Measurements from ENCODE around the gene CHST3.

CHST3 gene

DNA sequence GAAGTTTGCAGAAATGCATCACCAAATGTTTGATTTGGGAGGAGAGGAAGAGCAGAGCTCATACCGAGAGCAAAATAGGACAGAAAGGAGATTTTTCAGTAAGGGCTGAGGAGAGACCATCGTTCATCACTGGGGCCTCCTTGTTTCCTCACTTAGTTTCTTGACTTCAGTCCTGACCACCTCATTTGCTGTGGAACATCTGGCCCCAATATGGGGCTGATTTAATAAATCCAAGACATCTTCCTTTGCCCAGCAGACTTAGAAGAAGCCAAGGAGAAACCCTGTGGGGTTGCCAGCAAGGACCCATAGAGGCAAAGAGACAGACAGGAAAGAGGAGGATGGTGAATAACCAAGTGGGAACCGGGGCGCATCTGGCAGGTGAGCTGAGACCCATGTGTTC lies 60.4 kb downstream of the CHST3 start:
- TF ChIP-seq, protein P1, sequence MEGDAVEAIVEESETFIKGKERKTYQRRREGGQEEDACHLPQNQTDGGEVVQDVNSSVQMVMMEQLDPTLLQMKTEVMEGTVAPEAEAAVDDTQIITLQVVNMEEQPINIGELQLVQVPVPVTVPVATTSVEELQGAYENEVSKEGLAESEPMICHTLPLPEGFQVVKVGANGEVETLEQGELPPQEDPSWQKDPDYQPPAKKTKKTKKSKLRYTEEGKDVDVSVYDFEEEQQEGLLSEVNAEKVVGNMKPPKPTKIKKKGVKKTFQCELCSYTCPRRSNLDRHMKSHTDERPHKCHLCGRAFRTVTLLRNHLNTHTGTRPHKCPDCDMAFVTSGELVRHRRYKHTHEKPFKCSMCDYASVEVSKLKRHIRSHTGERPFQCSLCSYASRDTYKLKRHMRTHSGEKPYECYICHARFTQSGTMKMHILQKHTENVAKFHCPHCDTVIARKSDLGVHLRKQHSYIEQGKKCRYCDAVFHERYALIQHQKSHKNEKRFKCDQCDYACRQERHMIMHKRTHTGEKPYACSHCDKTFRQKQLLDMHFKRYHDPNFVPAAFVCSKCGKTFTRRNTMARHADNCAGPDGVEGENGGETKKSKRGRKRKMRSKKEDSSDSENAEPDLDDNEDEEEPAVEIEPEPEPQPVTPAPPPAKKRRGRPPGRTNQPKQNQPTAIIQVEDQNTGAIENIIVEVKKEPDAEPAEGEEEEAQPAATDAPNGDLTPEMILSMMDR (IDR thresholded peaks at IDR 0.05; ENCODE audit: low read depth, low read length): no peak
- Histone ChIP-seq H3K27me3 (no peaks in the 10 kb centered on the region), H3K36me3 (no peaks in the 10 kb centered on the region), H3K4me1 (no peaks in the 10 kb centered on the region), H3K4me3 (ENCODE audit: low read depth, low read length) (no peak overlapping the region), H3K9me3 (no peaks in the 10 kb centered on the region)
- no peak for DNase-seq

DNA sequence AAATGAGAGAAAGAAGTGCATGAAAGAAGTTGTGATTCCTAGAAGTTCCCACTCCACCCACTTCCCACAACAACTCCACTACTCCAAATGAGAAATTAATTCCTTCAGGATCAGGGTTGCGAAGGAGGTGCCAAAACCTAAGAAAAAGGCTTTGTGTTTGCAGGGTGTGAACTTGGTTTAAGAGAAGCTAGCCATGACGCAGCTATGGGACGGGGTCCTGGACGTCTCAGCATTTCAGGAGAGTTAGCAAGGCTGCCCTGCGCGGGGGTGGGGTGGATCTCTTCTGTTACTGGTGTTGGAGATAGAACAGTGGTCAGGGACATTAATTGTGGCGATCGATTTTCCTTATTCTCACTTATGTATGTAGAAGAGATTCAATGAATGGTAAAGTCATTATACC lies 61.2 kb downstream of the CHST3 start:
- Histone ChIP-seq H3K36me3 (no peaks in the 10 kb centered on the region), H3K4me3 (ENCODE audit: low read depth, low read length) (no peak overlapping the region), H3K27me3 (no peaks in the 10 kb centered on the region), H3K4me1 (no peaks in the 10 kb centered on the region), H3K9me3 (no peaks in the 10 kb centered on the region)
- TF ChIP-seq, protein P1 (IDR thresholded peaks at IDR 0.05; ENCODE audit: low read depth, low read length): no peak
- DNase-seq: no peak

DNA sequence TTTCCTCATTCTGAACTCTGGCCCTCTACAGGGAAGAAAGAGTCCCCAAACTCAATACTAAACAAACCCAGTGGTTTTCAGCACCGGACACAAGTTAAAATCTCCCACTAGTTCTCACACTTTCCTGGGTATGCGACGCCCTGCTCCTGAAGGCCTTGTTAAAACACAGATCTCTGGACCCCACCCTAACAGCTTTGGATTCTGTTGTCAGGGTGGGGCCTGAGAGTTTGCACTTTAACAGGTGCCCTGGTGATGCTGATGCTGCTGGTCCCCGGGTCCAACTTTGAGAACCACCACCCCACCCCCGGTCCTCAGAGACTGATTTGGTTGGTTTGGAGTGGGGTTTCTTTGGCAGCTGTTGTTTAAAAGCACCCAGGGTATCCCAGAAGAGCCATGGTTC lies 61.6 kb downstream of the CHST3 start:
- Histone ChIP-seq H3K36me3 (no peaks in the 10 kb centered on the region), H3K4me3 (ENCODE audit: low read depth, low read length) (no peak overlapping the region), H3K4me1 (no peaks in the 10 kb centered on the region), H3K27me3 (no peaks in the 10 kb centered on the region), H3K9me3 (no peaks in the 10 kb centered on the region)
- DNase-seq: no peak
- TF ChIP-seq, protein P1 (IDR thresholded peaks at IDR 0.05; ENCODE audit: low read depth, low read length): no peak

DNA sequence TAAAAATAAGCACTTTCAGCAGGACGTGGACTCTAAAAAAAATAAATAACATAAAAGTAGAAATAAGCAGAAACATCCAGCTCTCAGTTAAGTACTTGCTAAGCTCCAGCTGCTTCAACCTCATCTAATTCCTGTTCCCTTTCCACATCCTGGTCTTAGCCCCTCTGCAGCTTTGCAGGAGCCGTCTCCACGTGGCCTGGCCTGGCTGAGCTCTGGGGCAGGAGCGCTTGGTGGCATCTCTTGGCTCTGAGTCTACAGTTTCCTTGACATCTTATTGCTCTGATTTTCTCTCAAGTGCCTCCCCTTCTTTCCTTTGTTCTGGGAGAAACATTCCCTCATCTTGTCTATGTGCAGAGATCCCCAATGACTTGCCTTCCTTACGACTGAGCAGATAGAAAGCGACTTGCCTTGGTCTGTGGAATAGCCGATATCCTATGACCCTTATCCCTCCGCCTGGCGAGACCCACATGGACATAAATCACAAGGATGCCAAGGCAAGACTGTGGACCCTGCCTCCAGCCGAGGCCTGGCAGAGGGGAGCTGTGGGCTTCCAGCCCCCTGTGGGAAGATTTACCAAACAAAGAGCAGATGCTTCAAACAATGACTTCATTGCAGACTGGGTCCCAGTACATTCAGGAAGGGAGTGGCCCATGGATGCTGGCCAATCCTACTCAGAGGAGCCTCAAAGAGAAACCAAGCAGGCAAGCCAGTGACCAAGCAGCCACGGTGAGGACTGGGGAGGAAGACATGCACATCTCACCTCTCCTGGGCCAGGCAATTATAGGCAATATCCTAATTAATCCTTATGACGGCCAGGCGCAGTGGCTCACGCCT lies 62.3 kb downstream of the CHST3 start:
- H3K27me3 ChIP-seq: no peaks in the 10 kb centered on the region
- H3K4me3 ChIP-seq (ENCODE audit: low read depth, low read length): no peak overlapping the region
- TF ChIP-seq, protein P1 (IDR thresholded peaks at IDR 0.05; ENCODE audit: low read depth, low read length): no peak
- H3K36me3 ChIP-seq: no peaks in the 10 kb centered on the region
- no peak for DNase-seq
- no peaks in the 10 kb centered on the region for H3K4me1 ChIP-seq
- no peaks in the 10 kb centered on the region for H3K9me3 ChIP-seq

DNA sequence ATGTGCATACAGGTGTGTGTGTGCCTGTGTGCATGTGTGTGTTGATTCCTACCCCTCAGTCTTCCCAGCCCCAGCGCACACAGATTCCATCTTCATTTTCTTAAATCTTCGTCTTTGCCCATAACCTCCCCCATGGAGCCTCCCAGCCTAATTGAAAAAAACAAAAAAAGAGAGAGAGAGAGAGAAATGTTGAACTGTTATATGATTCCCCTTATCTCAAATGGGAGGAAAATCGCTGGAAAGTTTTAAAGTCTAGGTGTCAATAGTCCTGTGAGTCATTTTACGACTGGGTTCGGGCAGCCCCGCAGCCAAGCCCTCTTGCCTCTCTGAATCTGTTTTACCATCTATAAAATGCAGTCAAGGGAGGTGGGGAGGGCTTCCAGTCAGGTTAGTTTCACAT lies 63.3 kb downstream of the CHST3 start:
- DNase-seq: no peak
- no peaks in the 10 kb centered on the region for H3K9me3 ChIP-seq
- H3K27me3 ChIP-seq: no peaks in the 10 kb centered on the region
- H3K36me3 ChIP-seq: no peaks in the 10 kb centered on the region
- TF ChIP-seq, protein P1 (IDR thresholded peaks at IDR 0.05; ENCODE audit: low read depth, low read length): no peak
- no peaks in the 10 kb centered on the region for H3K4me1 ChIP-seq
- no peak overlapping the region for H3K4me3 ChIP-seq (ENCODE audit: low read depth, low read length)

DNA sequence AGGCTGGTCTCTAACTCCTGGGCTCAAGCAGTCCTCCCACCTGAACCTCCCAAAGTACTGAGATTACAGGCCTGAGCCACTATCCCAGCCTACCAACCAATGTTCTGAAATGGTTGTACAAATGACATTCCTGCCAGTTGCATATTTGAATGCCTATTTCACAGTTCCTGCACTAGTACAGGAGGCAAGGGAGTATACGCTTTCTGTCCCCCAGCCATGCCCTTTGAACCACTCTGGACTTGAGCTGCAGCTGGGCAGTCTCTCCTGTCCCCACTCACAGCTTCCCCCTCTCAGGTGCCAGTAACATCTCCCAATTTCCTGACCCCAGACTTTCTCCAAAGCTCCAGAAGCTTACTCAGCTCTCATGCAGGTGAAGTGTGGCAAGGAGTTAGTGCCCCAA lies 65.2 kb downstream of the CHST3 start:
- Histone ChIP-seq H3K36me3 (no peaks in the 10 kb centered on the region), H3K27me3 (no peaks in the 10 kb centered on the region), H3K9me3 (no peaks in the 10 kb centered on the region), H3K4me3 (ENCODE audit: low read depth, low read length) (no peak overlapping the region), H3K4me1 (no peaks in the 10 kb centered on the region)
- no peak for DNase-seq
- TF ChIP-seq, protein P1 (IDR thresholded peaks at IDR 0.05; ENCODE audit: low read depth, low read length): no peak
